T-cell (primary cell): ENCODE measurements around the gene MYO10. TPM values are rescaled to one million over a fixed set of nuclear protein-coding genes. Genes with fewer than 3 reads are reported as not detected.
"Not testable (repeated sequence)": the region's sequence is repeated elsewhere in the genome, so short reads cannot be mapped to it uniquely, and the experiment has no call there.

Experiments
- ATAC-seq, 4 experiments: fragments of 200-7000 bp in 3 of 4; fragments of 150-1000 bp in 1 of 4; cut with Tn5 transposase; replicated peaks in 1 of 4; 1 replicate in 3 of 4; 2 replicates in 1 of 4; pipeline ENCODE4 v1.10.0; 2021; ENCODE audit warnings: moderate library complexity in 3 of 4, mild to moderate bottlenecking in 2 of 4, moderate number of reproducible peaks in 1 of 4
- CTCF ChIA-PET, 2 donors: fragments of 300-600 bp; sonication (Branson Sonifier 250); formaldehyde crosslinking; loops; one replicate each; lab custom pipeline; 2022; ENCODE audit warnings: antibody characterized with exemption in 2 of 2; lab: Charles Lee
- POLR2A ChIA-PET, 2 donors: fragments of 300-600 bp; sonication (Branson Sonifier 250); formaldehyde crosslinking; loops; one replicate each; lab custom pipeline; 2022; ENCODE audit warnings: antibody characterized with exemption in 2 of 2; lab: Charles Lee
- DNase-seq, 35 experiments: peaks; one replicate each; pipeline versions ENCODE4 v3.0.0 to v3.0.0-alpha.2; 2013 to 2023
- H3K27ac ChIP-seq: one replicate; pipeline ENCODE4 v1.5.1; 2013; ENCODE audit warnings: low read length
- H3K27me3 ChIP-seq, 2 experiments: replicated peaks in 1 of 2; 1 replicate in 1 of 2; 2 replicates in 1 of 2; pipeline versions ENCODE4 v1.6.1 to v1.7.0; 2013; ENCODE audit warnings: low read length in 1 of 2, mixed read lengths in 1 of 2; ENCODE audit not compliant: control insufficient read depth in 2 of 2, insufficient read depth in 2 of 2; ENCODE audit errors: extremely low read depth in 1 of 2
- H3K36me3 ChIP-seq, 2 donors: 1 replicate in 1 of 2; 2 replicates in 1 of 2; pipeline versions ENCODE4 v1.6.1 to v1.7.0; 2013; ENCODE audit warnings: low read length in 1 of 2; ENCODE audit not compliant: control insufficient read depth in 2 of 2, insufficient read depth in 1 of 2; ENCODE audit errors: extremely low read depth in 1 of 2
- H3K4me1 ChIP-seq, 2 experiments: 1 replicate in 1 of 2; 2 replicates in 1 of 2; pipeline versions ENCODE4 v1.6.1 to v1.7.0; 2013; ENCODE audit warnings: low read length in 2 of 2, mixed read lengths in 1 of 2; ENCODE audit not compliant: insufficient read depth in 2 of 2, control insufficient read depth in 1 of 2; ENCODE audit errors: extremely low read depth in 1 of 2
- H3K4me3 ChIP-seq, 2 donors: 1 replicate in 1 of 2; 2 replicates in 1 of 2; pipeline versions ENCODE4 v1.5.1 to v1.7.0; 2013; ENCODE audit warnings: mild to moderate bottlenecking in 2 of 2, low read length in 1 of 2, moderate library complexity in 1 of 2; ENCODE audit not compliant: control insufficient read depth in 1 of 2; ENCODE audit errors: extremely low read depth in 1 of 2
- H3K9me3 ChIP-seq: 2 replicates; pipeline ENCODE4 v1.7.0; 2013
- H3K27ac Mint-ChIP-seq, 2 donors: one replicate each; pipeline ENCODE4 v1.8.0; 2020 to 2021; ENCODE audit warnings: mild to moderate bottlenecking in 2 of 2, mixed read lengths in 2 of 2
- H3K27me3 Mint-ChIP-seq, 2 donors: one replicate each; pipeline ENCODE4 v1.8.0; 2021 to 2022; ENCODE audit warnings: mixed read lengths in 2 of 2
- H3K36me3 Mint-ChIP-seq: one replicate; pipeline ENCODE4 v1.8.0; 2021; ENCODE audit warnings: mixed read lengths
- H3K4me1 Mint-ChIP-seq, 3 donors: one replicate each; pipeline ENCODE4 v1.8.0; 2020 to 2022; ENCODE audit warnings: mixed read lengths in 3 of 3, mild to moderate bottlenecking in 1 of 3
- H3K4me3 Mint-ChIP-seq, 3 donors: one replicate each; pipeline ENCODE4 v1.8.0; 2020 to 2022; ENCODE audit warnings: mild to moderate bottlenecking in 3 of 3, mixed read lengths in 3 of 3, moderate library complexity in 3 of 3
- H3K9me3 Mint-ChIP-seq, 3 donors: one replicate each; pipeline ENCODE4 v1.8.0; 2020 to 2022; ENCODE audit warnings: mixed read lengths in 3 of 3
- WGBS: methylation state at CpG from one replicate; pipeline ENCODE4 v1.1.5; 2013; ENCODE audit warnings: missing lambda C conversion rate; ENCODE audit not compliant: insufficient coverage; 5-methylcytosine and 5-hydroxymethylcytosine counted together
- total RNA-seq, 35 experiments: library from RNA in 6 of 35; stranded (reverse) in 6 of 35; fragments of 120-200 nt in 1 of 35; gene quantifications; one replicate each; pipeline versions ENCODE4 v1.2.1 to v1.2.4 and lab custom pipeline; 2013 to 2026

Gene MYO10
- total RNA-seq, 5 donors from 2014 or later (not counting 1 experiment from before 2014, with no cell fraction given): 0.20 to 0.47 (median 0.23) TPM; not detected in 2

DNA sequence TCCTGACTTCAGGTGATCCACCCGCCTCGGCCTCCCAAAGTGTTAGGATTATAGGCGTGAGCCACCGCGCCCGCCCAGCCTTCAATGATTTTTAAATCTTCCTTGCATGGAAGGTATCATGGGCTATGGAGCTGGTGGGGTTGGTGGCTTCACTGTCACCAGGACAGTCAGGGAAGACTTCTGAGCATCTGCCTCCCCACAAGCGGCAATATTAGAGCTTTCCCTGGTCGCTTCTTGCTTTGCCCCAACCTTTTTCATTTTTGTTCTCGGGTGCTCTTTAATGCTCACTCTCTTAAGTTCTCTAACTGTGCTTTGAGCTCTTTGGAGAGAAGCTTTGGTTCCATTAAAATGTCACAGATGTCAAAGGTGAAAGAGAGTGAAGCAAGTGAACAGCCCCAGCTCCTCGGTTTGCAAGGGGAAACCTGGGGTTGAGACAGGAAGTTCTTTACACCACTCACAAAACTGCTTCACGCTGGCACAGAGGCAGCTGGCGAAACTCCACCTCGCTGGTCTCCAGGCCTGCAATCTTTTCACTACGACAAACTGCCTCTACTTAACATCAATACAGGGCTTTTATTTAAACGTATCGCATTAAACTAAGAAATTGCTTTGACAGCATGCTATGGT is 176.8 kb downstream of the MYO10 start:
- Mint-ChIP-seq H3K4me1 (peaks cover 5 to 7% (median 6%) of the 10 kb centered on the region in 3 donors), H3K27ac (peak overlapping the region; percentile 10 to 78), H3K27me3 (no peaks in the 10 kb centered on the region), H3K4me3 (peak overlapping the region in 1 of 3 donors; percentile 28), H3K9me3 (no peaks in the 10 kb centered on the region), H3K36me3 (no peaks in the 10 kb centered on the region)
- ATAC-seq: peak; percentile 63 to 79 (median 72)
- Histone ChIP-seq H3K9me3 (no peaks in the 10 kb centered on the region), H3K4me3 (no peak overlapping the region), H3K27ac (no peak overlapping the region), H3K4me1 (peaks cover 4 to 5% of the 10 kb centered on the region in 2 experiments), H3K36me3 (no peaks in the 10 kb centered on the region), H3K27me3 (peaks cover 0 to 2% of the 10 kb centered on the region in 2 experiments)
- DNase-seq: peak in 17 of 35 experiments; percentile 2 to 38 (median 11)
- POLR2A ChIA-PET: no interaction called here
- 29% methylated on average over 4 of the region's 16 CpGs for WGBS
- CTCF ChIA-PET: no interaction called here

DNA sequence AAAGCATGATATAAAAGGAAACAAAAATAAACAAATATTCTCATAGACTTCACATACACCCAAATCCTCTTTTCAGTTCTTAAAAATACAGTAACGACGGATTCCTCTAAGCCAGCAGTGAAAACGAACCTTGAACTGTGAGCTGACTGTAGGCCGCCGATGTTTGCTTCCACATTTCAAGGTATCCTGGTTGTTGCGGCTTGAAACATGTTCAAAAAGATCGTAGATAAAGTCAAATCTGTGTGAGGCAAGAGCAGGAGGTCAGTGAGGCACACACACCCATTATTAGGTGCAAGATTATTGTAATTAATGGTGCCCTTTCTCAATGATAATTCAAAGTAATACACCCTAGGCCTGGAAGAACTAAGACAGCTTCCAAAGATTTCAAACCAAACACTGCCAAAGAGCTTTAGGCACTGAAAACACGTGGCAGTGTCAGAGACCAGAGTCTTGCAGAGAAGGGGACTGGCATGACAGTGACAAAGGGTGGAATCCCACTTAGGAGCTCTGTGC is 178.0 kb downstream of the MYO10 start:
- ChIA-PET CTCF (no interaction called here), POLR2A (no interaction called here)
- 87% methylated on average over 6 of the region's 8 CpGs for WGBS
- Histone ChIP-seq H3K36me3 (no peaks in the 10 kb centered on the region), H3K27ac (no peak overlapping the region), H3K4me3 (no peak overlapping the region), H3K27me3 (peaks cover 0 to 2% of the 10 kb centered on the region in 2 experiments), H3K9me3 (no peaks in the 10 kb centered on the region), H3K4me1 (peaks cover 4 to 5% of the 10 kb centered on the region in 2 experiments)
- Mint-ChIP-seq H3K4me3 (no peak overlapping the region), H3K9me3 (no peaks in the 10 kb centered on the region), H3K27ac (no peak overlapping the region), H3K27me3 (no peaks in the 10 kb centered on the region), H3K36me3 (no peaks in the 10 kb centered on the region), H3K4me1 (peaks cover 5 to 7% (median 6%) of the 10 kb centered on the region in 3 donors)
- ATAC-seq (no peak), DNase-seq (no peak)

DNA sequence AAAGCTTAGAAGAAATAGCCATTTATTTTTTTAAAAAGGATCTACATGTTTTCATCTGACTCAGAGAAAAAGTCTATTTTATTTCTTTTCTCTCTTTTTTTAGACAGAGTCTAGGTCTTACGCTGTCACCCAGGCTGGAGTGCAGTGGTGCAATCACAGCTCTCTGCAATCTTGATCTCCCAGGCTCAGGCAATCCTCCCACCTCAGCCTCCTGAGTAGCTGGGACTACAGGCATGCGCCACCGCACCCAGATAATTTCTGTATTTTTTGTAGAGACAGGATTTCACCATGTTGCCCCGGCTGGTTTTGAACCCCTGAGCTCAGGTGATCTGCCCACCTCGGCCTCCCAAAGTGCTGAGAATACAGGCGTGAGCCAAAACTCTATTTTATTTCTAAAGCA is 178.5 kb downstream of the MYO10 start:
- H3K9me3 ChIP-seq, H3K27ac ChIP-seq, H3K9me3 Mint-ChIP-seq, H3K27me3 Mint-ChIP-seq, H3K27ac Mint-ChIP-seq, H3K4me1 Mint-ChIP-seq, H3K36me3 ChIP-seq, CTCF ChIA-PET, H3K4me3 ChIP-seq, H3K4me3 Mint-ChIP-seq, POLR2A ChIA-PET, ATAC-seq, H3K36me3 Mint-ChIP-seq, H3K27me3 ChIP-seq, H3K4me1 ChIP-seq, DNase-seq: not testable (repeated sequence)
- 100% methylated on average over 1 of the region's 6 CpGs for WGBS

DNA sequence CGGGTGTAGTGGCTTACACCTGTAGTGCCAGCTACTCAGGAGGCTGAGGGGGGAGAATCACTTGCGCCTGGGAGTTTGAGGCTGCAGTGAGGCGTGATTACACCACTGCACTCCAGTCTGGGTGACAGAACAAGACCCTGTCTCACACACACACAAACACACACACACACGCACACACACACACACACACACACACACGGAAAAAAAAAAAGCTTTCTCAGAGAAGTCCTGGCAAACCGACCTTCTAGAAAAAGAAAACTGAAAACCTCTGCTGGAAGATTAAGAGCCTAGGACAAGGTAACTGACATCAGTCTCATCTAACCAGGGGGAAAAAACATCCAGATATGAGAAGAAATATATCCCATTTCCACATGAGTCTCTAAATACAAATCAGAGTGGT is 178.9 kb downstream of the MYO10 start:
- Mint-ChIP-seq H3K36me3 (no peaks in the 10 kb centered on the region), H3K27ac (no peak overlapping the region), H3K4me3 (no peak overlapping the region), H3K27me3 (no peaks in the 10 kb centered on the region), H3K9me3 (no peaks in the 10 kb centered on the region), H3K4me1 (peaks cover 5 to 7% (median 6%) of the 10 kb centered on the region in 3 donors)
- H3K36me3 ChIP-seq: no peaks in the 10 kb centered on the region
- H3K4me3 ChIP-seq: no peak overlapping the region
- peaks cover 4 to 5% of the 10 kb centered on the region in 2 experiments for H3K4me1 ChIP-seq
- no CpG with 5 or more reads among the region's 6 CpGs for WGBS
- ATAC-seq (no peak), DNase-seq (no peak)
- H3K27ac ChIP-seq: no peak overlapping the region
- H3K27me3 ChIP-seq: peaks cover 0 to 2% of the 10 kb centered on the region in 2 experiments
- CTCF ChIA-PET: no interaction called here
- no peaks in the 10 kb centered on the region for H3K9me3 ChIP-seq
- POLR2A ChIA-PET: interaction anchor here in 1 of 2 donors (0.6 kb wide), 1 partner anchor 1986 kb away, joined by 7 read pairs; no protein-coding TSS in a partner anchor

DNA sequence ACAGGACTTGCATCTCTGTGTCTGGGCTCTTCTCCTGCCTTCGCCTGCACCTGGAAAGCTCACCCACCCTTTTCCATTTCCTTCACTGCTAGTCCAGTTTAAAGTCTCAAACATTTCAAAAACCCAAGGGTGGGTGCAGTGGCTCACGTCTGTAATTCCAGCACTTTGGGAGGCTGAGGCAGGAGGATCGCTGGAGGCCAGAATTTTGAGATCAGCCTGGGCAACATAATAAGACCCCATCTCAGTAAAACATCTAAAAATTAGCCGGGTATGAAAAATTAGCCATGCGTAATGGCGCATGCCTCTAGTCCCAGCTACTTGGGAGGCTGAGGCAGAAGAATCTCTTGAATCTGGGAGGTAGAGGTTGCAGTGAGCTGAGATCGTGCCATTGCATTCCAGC is 179.4 kb downstream of the MYO10 start:
- no peak overlapping the region for H3K4me3 ChIP-seq
- H3K9me3 Mint-ChIP-seq: no peaks in the 10 kb centered on the region
- WGBS: 67% methylated on average over 1 of the region's 7 CpGs
- no peak overlapping the region for H3K4me3 Mint-ChIP-seq
- H3K36me3 ChIP-seq: no peaks in the 10 kb centered on the region
- no peaks in the 10 kb centered on the region for H3K36me3 Mint-ChIP-seq
- peaks cover 0 to 2% of the 10 kb centered on the region in 2 experiments for H3K27me3 ChIP-seq
- H3K27ac Mint-ChIP-seq: no peak overlapping the region
- H3K4me1 ChIP-seq: peaks cover 4 to 5% of the 10 kb centered on the region in 2 experiments
- no peak for DNase-seq
- CTCF ChIA-PET: no interaction called here
- peaks cover 5 to 7% (median 6%) of the 10 kb centered on the region in 3 donors for H3K4me1 Mint-ChIP-seq
- no peaks in the 10 kb centered on the region for H3K9me3 ChIP-seq
- ATAC-seq: no peak
- POLR2A ChIA-PET: interaction anchor here in 1 of 2 donors (0.6 kb wide), 2 partner anchors 174 to 1985 kb away, joined by 3 to 7 read pairs; no protein-coding TSS in a partner anchor
- no peaks in the 10 kb centered on the region for H3K27me3 Mint-ChIP-seq
- H3K27ac ChIP-seq: no peak overlapping the region

DNA sequence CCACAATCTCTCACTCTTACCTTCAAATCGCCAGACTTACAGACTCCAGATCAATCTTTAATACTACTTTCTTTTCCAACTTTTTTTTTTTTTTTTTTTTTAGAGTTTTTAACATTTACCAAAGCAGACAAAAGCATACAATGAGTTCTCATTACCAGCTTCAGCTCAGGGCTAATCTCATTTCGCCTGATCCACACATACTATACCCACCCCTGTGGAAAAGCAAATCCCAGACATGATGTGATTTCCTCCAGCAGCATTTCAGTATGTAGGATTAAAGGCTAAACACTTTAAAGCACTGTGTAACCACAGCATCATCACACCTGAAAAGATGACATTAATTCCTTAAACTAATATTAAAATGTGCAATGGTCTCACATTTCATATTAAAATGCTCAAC is 180.4 kb downstream of the MYO10 start:
- Mint-ChIP-seq H3K9me3 (no peaks in the 10 kb centered on the region), H3K36me3 (no peaks in the 10 kb centered on the region), H3K4me3 (no peak overlapping the region), H3K27ac (no peak overlapping the region), H3K4me1 (peaks cover 5 to 7% (median 6%) of the 10 kb centered on the region in 3 donors), H3K27me3 (no peaks in the 10 kb centered on the region)
- no peaks in the 10 kb centered on the region for H3K36me3 ChIP-seq
- H3K4me1 ChIP-seq: peaks cover 4 to 5% of the 10 kb centered on the region in 2 experiments
- ChIA-PET CTCF (no interaction called here), POLR2A (no interaction called here)
- no peaks in the 10 kb centered on the region for H3K9me3 ChIP-seq
- no peak overlapping the region for H3K27ac ChIP-seq
- H3K4me3 ChIP-seq: no peak overlapping the region
- DNase-seq (no peak), ATAC-seq (no peak)
- peaks cover 0 to 2% of the 10 kb centered on the region in 2 experiments for H3K27me3 ChIP-seq
- 83% methylated on average over 1 of the region's 2 CpGs for WGBS
